ENCODE measurements around the gene APELA. TPM values are rescaled to one million over a fixed set of nuclear protein-coding genes. Genes with fewer than 3 reads are reported as not detected.

APELA gene
- total RNA-seq, 1 experiment from 2014 or later = not detected

DNA sequence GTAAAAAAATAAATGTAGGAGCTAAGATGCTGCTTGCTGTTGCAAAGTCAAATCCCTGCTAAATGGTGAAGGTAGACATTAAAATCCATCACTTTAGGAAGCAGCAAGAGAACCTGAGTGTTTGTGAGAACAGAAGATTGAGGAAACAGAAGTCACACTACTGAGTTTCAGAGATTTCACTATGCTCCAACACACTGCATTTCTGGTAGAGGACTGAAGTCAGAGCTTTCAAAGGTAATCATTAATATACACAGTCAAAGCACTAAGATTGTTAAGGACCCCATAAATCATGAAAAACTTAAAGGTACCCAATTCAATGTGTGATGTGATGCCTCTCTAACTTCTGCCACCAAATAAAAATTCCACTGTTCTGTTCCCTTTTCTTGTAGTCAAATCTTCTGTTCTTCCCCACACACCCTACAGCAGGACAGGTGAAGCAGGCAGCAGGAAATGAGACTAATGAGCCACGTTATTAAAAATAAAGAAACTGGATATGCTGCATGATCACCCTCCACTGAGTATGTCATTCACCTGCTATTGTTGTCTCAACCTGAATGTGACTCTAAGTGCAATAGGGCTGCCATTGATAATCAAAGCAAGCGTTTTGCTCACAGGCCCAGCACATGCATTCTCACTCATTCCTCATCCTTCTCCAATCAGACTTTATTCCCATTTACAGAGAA, 28.9 kb upstream of the APELA start:
- Mint-ChIP-seq H3K9me3 (ENCODE audit: unreplicated experiment) (peaks cover 8% of the 10 kb centered on the region), H3K4me3 (ENCODE audit: unreplicated experiment) (no peak overlapping the region)

GRCh38 chr4:164856396-164856795, 20.6 kb upstream of the APELA start:
- no TSS peak for BruUV-seq (replicated peaks)
- TF ChIP-seq, protein P1, sequence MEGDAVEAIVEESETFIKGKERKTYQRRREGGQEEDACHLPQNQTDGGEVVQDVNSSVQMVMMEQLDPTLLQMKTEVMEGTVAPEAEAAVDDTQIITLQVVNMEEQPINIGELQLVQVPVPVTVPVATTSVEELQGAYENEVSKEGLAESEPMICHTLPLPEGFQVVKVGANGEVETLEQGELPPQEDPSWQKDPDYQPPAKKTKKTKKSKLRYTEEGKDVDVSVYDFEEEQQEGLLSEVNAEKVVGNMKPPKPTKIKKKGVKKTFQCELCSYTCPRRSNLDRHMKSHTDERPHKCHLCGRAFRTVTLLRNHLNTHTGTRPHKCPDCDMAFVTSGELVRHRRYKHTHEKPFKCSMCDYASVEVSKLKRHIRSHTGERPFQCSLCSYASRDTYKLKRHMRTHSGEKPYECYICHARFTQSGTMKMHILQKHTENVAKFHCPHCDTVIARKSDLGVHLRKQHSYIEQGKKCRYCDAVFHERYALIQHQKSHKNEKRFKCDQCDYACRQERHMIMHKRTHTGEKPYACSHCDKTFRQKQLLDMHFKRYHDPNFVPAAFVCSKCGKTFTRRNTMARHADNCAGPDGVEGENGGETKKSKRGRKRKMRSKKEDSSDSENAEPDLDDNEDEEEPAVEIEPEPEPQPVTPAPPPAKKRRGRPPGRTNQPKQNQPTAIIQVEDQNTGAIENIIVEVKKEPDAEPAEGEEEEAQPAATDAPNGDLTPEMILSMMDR (IDR thresholded peaks at IDR 0.05; ENCODE audit: unreplicated experiment) = no peak
- Mint-ChIP-seq H3K4me1 (ENCODE audit: insufficient read depth, unreplicated experiment) (no peaks in the 10 kb centered on the region), H3K9me3 (ENCODE audit: unreplicated experiment) (peaks cover 8% of the 10 kb centered on the region), H3K27me3 (ENCODE audit: insufficient read depth, unreplicated experiment) (no peaks in the 10 kb centered on the region), H3K27ac (ENCODE audit: low read depth, unreplicated experiment) (no peak overlapping the region), H3K4me3 (ENCODE audit: unreplicated experiment) (no peak overlapping the region), H3K36me3 (ENCODE audit: insufficient read depth, unreplicated experiment) (peaks cover 6% of the 10 kb centered on the region)
- intact Hi-C loops (cut with micrococcal nuclease) = no loop called here
- DNase-seq (ENCODE audit: unreplicated experiment) = peak; percentile 36
- ChIA-PET POLR2A (interaction anchor here (0.6 kb wide), 1 partner anchor 635 kb away, joined by 3 read pairs; no protein-coding TSS in a partner anchor), CTCF (no interaction called here)

More for the DNA sequence above, 28.9 kb upstream of the APELA start:
- intact Hi-C loops (cut with micrococcal nuclease) = no loop called here
- TF ChIP-seq, protein P1 (IDR thresholded peaks at IDR 0.05; ENCODE audit: unreplicated experiment) = no peak
- no peak for DNase-seq (ENCODE audit: unreplicated experiment)
- Mint-ChIP-seq H3K27me3 (ENCODE audit: insufficient read depth, unreplicated experiment) (no peaks in the 10 kb centered on the region), H3K27ac (ENCODE audit: low read depth, unreplicated experiment) (no peak overlapping the region), H3K4me1 (ENCODE audit: insufficient read depth, unreplicated experiment) (no peaks in the 10 kb centered on the region), H3K36me3 (ENCODE audit: insufficient read depth, unreplicated experiment) (no peaks in the 10 kb centered on the region)
- BruUV-seq (replicated peaks) = no TSS peak
- ChIA-PET POLR2A (no interaction called here), CTCF (no interaction called here)

- Mint-ChIP-seq H3K36me3 (ENCODE audit: insufficient read depth, unreplicated experiment) (no peaks in the 10 kb centered on the region), H3K27ac (ENCODE audit: low read depth, unreplicated experiment) (no peak overlapping the region), H3K4me1 (ENCODE audit: insufficient read depth, unreplicated experiment) (no peaks in the 10 kb centered on the region), H3K9me3 (ENCODE audit: unreplicated experiment) (no peaks in the 10 kb centered on the region), H3K4me3 (ENCODE audit: unreplicated experiment) (no peak overlapping the region), H3K27me3 (ENCODE audit: insufficient read depth, unreplicated experiment) (no peaks in the 10 kb centered on the region)
- CTCF ChIA-PET = interaction anchor here (0.8 kb wide), 1 partner anchor 98 kb away, joined by 3 read pairs; no protein-coding TSS in a partner anchor
- TF ChIP-seq, protein P1 (IDR thresholded peaks at IDR 0.05; ENCODE audit: unreplicated experiment) = no peak
- intact Hi-C loops (cut with micrococcal nuclease) = no loop called here
- no peak for DNase-seq (ENCODE audit: unreplicated experiment)
- POLR2A ChIA-PET = interaction anchor here (0.6 kb wide), 2 partner anchors 9 to 142 kb away, joined by 3 to 4 read pairs; no protein-coding TSS in a partner anchor
- BruUV-seq (replicated peaks) = no TSS peak
Observed at GRCh38 chr4:164866817-164867490, 10.0 kb upstream of the APELA start.

DNA sequence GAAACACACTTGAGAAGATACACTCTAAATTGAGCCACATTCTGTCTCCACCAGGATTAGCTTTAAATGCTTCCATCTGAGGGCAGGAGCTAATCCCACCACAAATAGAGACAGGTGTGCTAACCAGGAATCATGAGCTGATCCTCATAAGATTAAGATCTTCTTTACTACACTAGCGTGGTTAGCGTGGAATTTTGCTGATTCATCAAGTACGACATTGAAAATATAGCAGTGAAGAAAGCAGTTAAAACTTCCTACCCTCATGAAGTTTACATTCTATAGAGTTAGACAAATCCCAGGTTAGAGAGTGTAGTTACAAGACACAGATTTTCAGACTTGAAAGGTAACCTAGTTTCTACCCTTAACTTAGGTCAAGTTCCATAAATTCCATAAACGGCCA, 5.3 kb upstream of the APELA start:
- CTCF ChIA-PET = interaction anchor here (0.6 kb wide), 1 partner anchor 1398 kb away, joined by 3 read pairs; the partner anchor contains the start of gene TKTL2
- Mint-ChIP-seq H3K36me3 (ENCODE audit: insufficient read depth, unreplicated experiment) (no peaks in the 10 kb centered on the region), H3K27ac (ENCODE audit: low read depth, unreplicated experiment) (no peak overlapping the region), H3K27me3 (ENCODE audit: insufficient read depth, unreplicated experiment) (no peaks in the 10 kb centered on the region), H3K4me3 (ENCODE audit: unreplicated experiment) (no peak overlapping the region), H3K9me3 (ENCODE audit: unreplicated experiment) (no peaks in the 10 kb centered on the region), H3K4me1 (ENCODE audit: insufficient read depth, unreplicated experiment) (no peaks in the 10 kb centered on the region)
- TF ChIP-seq, protein P1 (IDR thresholded peaks at IDR 0.05; ENCODE audit: unreplicated experiment) = no peak
- POLR2A ChIA-PET = no interaction called here
- no TSS peak for BruUV-seq (replicated peaks)
- intact Hi-C loops (cut with micrococcal nuclease) = no loop called here
- no peak for DNase-seq (ENCODE audit: unreplicated experiment)
